ENCODE results near the gene PARD3. TPM values are rescaled to one million over a fixed set of nuclear protein-coding genes. Genes with fewer than 3 reads are reported as not detected.
"Not testable (repeated sequence)": the region's sequence is repeated elsewhere in the genome, so short reads cannot be mapped to it uniquely, and the experiment has no call there.

The PARD3 gene
- total RNA-seq, 6 donors from 2014 or later, result 30.6 to 108 (median 50.6) TPM

DNA sequence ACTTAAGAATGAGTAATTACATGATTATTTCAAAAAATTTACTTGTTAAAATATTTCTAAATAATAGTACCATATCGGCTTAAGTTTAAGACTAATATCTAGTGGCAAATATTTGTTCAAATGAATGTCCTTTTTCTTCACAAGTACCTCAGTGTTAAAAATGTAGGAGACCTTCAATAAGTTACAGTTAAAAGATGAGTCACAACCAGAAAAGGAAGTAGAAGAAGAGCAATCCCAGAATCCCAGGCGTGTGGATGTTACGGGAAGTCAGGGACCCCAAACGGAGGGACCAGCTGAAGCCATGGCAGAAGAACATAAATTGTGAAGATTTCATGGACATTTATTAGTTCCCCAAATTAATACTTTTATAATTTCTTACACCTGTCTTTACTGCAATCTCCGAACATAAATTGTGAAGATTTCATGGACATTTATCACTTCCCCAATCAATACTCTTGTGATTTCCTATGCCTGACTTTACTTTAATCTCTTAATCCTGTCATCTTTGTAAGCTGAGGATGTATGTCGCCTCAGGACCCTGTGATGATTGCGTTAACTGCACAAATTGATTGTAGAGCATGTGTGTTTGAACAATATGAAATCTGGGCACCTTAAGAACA is 388.4 kb downstream of the PARD3 start:
- H3K9me3 ChIP-seq; DNase-seq; H3K27ac ChIP-seq; H3K36me3 ChIP-seq; ATAC-seq (ENCODE audit: low FRiP score in 2 of 2); H3K27me3 ChIP-seq; H3K4me1 ChIP-seq; H3K4me3 ChIP-seq: not testable (repeated sequence)
- WGBS, 2 donors, result 92 to 93% methylated on average over 7 of the region's 7 CpGs

DNA sequence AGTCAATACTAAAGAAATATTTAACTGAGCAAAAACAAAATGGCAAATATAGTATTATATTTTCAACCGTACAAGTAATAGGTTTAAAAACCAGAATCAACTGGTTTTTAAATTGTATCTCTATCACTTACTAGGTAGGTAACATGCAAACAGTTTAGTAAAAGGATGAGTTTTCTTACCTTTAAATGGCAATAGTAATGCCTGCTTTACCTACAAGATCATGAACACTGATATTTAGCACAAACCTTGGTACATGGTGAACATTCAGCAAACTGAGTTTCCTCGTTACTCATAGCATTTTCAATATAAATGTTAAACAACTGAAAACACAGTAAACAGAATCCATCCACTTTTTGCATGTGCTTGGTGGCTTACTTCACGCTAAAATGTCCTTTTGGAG is 389.1 kb downstream of the PARD3 start:
- Histone ChIP-seq H3K27me3 (no peaks in the 10 kb centered on the region), H3K4me1 (peaks cover 0 to 7% (median 0%) of the 10 kb centered on the region in 4 donors), H3K4me3 (no peak overlapping the region), H3K27ac (no peak overlapping the region), H3K9me3 (no peaks in the 10 kb centered on the region), H3K36me3 (no peaks in the 10 kb centered on the region)
- TF ChIP-seq EP300 (IDR thresholded peaks at IDR 0.05) (no peak), POLR2AphosphoS5 (IDR thresholded peaks at IDR 0.05) (no peak), POLR2A (IDR thresholded peaks at IDR 0.05) (no peak)
- TF ChIP-seq, protein P1, sequence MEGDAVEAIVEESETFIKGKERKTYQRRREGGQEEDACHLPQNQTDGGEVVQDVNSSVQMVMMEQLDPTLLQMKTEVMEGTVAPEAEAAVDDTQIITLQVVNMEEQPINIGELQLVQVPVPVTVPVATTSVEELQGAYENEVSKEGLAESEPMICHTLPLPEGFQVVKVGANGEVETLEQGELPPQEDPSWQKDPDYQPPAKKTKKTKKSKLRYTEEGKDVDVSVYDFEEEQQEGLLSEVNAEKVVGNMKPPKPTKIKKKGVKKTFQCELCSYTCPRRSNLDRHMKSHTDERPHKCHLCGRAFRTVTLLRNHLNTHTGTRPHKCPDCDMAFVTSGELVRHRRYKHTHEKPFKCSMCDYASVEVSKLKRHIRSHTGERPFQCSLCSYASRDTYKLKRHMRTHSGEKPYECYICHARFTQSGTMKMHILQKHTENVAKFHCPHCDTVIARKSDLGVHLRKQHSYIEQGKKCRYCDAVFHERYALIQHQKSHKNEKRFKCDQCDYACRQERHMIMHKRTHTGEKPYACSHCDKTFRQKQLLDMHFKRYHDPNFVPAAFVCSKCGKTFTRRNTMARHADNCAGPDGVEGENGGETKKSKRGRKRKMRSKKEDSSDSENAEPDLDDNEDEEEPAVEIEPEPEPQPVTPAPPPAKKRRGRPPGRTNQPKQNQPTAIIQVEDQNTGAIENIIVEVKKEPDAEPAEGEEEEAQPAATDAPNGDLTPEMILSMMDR (IDR thresholded peaks at IDR 0.05), result no peak
- DNase-seq, result no peak
- ATAC-seq (ENCODE audit: low FRiP score in 2 of 2), result no peak
- 64 to 73% methylated on average over 3 of the region's 3 CpGs for WGBS, 2 donors

DNA sequence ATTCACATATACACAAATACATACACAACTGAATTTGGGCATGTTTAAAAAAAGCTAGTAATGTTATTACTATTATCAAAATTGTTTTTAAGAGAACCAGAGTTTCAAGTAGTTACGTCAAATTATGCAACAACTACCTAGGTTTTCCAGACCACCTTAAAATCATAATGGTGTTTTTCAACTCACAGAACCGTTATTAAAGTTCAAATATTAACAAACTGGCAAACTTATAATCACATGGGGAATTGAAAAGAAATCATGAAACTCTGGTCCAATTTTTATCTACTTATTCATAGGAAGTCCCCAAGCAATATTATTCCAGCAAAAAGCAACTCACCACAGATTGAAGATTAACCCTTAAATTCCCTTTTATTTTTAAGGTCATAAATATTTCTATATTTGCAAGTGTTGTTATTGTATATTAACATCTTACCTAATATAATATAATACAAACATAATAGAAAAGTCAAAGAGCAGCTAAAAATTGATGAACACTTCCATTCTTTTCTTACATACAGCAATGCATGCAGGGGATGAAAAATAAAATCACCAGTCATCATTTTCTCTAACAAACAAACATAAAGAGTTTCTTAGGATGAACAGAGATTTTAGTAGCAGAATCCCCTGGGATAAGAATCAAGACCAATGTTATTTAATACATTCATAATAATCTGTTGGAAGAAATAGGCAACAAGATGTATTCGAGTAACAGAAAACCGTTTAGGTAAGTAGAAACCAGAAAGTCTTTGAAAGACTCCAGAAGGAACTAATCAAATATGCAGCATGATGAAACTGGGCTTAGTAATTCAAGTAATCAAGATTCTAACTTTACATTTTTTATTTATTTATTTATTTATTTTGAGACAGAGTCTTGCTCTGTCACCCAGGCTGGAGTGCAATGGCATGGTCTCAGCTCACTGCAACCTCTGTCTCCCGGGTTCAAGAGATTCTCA is 391.1 kb downstream of the PARD3 start:
- Histone ChIP-seq H3K4me3 (no peak overlapping the region), H3K27ac (no peak overlapping the region), H3K9me3 (no peaks in the 10 kb centered on the region), H3K27me3 (no peaks in the 10 kb centered on the region), H3K4me1 (no peaks in the 10 kb centered on the region), H3K36me3 (no peaks in the 10 kb centered on the region)
- ATAC-seq (ENCODE audit: low FRiP score in 2 of 2) (no peak), DNase-seq (no peak)
- TF ChIP-seq POLR2AphosphoS5 (IDR thresholded peaks at IDR 0.05) (no peak), EP300 (IDR thresholded peaks at IDR 0.05) (no peak), POLR2A (IDR thresholded peaks at IDR 0.05) (no peak)
- TF ChIP-seq, protein P1 (IDR thresholded peaks at IDR 0.05), result no peak
- 75 to 84% methylated on average over 5 of the region's 5 CpGs for WGBS, 2 donors

DNA sequence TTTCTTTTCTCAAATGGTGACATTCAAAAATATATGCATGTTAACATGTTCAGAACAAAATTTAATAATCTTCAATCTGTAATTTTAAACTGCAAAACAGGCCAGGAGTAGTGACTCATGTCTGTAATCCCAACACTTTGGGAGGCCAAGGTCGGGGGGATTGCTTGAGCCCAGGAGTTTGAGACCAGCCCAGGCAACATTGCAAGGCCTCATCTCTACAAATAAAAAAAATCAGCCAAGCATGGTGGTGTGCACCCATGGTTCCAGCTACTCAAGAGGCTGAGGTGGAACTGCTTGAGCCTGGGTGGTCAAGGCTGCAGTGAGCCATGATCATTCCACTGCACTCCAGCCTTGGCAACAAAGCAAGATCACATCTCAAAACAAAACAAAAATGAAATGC is 394.3 kb downstream of the PARD3 start:
- Histone ChIP-seq H3K4me3 (no peak overlapping the region), H3K36me3 (no peaks in the 10 kb centered on the region), H3K27me3 (no peaks in the 10 kb centered on the region), H3K9me3 (no peaks in the 10 kb centered on the region), H3K4me1 (no peaks in the 10 kb centered on the region), H3K27ac (no peak overlapping the region)
- ATAC-seq (ENCODE audit: low FRiP score in 2 of 2), result no peak
- TF ChIP-seq, protein P1 (IDR thresholded peaks at IDR 0.05), result no peak
- TF ChIP-seq POLR2A (IDR thresholded peaks at IDR 0.05) (no peak), EP300 (IDR thresholded peaks at IDR 0.05) (no peak), POLR2AphosphoS5 (IDR thresholded peaks at IDR 0.05) (no peak)
- DNase-seq, result no peak
- WGBS, 2 donors, result 0 to 50% methylated on average over 1 of the region's 1 CpG

DNA sequence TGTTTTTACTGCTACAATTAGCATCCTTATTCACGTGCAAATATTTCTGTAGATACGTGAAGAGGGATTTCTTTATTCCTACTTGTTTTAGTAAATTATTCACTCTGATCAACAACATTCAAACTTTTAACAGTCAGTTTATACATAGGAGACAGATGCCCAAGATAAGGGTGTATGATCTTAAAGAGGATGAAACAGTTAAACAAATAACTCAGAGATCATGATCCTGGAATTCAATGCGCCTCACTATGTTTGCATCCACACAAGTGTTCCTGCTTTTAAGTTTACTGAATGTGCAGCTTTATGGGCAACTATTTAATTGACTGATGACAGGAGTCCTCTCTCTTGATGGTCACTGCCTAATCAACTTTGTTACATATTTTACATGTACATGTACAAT is 394.8 kb downstream of the PARD3 start:
- Histone ChIP-seq H3K4me1 (no peaks in the 10 kb centered on the region), H3K4me3 (no peak overlapping the region), H3K27me3 (no peaks in the 10 kb centered on the region), H3K27ac (no peak overlapping the region), H3K36me3 (no peaks in the 10 kb centered on the region), H3K9me3 (no peaks in the 10 kb centered on the region)
- DNase-seq (no peak), ATAC-seq (ENCODE audit: low FRiP score in 2 of 2) (no peak)
- TF ChIP-seq POLR2A (IDR thresholded peaks at IDR 0.05), result no peak
- TF ChIP-seq, protein P1 (IDR thresholded peaks at IDR 0.05), result no peak
- WGBS, 2 donors, result 84 to 85% methylated on average over 3 of the region's 3 CpGs
